Small intestine (tissue), 16 donors: ENCODE measurements around the gene AP4M1. TPM values are rescaled to one million over a fixed set of nuclear protein-coding genes. Genes with fewer than 3 reads are reported as not detected.
A peak's percentile ranks its signal among the peaks of the same experiment; 100 is the strongest.

ENCODE experiments used
- DNase-seq, 2 donors: peaks; one replicate each; pipeline versions ENCODE4 v3.0.0 to v3.0.0-alpha.2; 2013
- FAIRE-seq: peaks from 2 replicates; lab custom pipeline; 2012; peaks lifted over from hg19 to GRCh38; lab: Jason Lieb, UNC
- H3K27ac ChIP-seq, 3 donors: one replicate each; pipeline ENCODE4 v1.5.1; 2013; ENCODE audit warnings: low read length in 2 of 3, mild to moderate bottlenecking in 2 of 3, control low read depth in 1 of 3, inconsistent platforms in 1 of 3, low read depth in 1 of 3, moderate library complexity in 1 of 3
- H3K27me3 ChIP-seq, 3 donors: one replicate each; pipeline ENCODE4 v1.6.1; 2013; ENCODE audit warnings: low read length in 3 of 3, inconsistent platforms in 1 of 3; ENCODE audit not compliant: control insufficient read depth in 3 of 3, insufficient read depth in 3 of 3
- H3K36me3 ChIP-seq, 3 donors: one replicate each; pipeline ENCODE4 v1.6.1; 2013; ENCODE audit warnings: low read length in 3 of 3, inconsistent platforms in 1 of 3, low read depth in 1 of 3, mild to moderate bottlenecking in 1 of 3, moderate library complexity in 1 of 3; ENCODE audit not compliant: control insufficient read depth in 3 of 3, insufficient read depth in 2 of 3
- H3K4me1 ChIP-seq, 3 donors: one replicate each; pipeline ENCODE4 v1.6.1; 2013; ENCODE audit warnings: low read length in 2 of 3, inconsistent platforms in 1 of 3, low read depth in 1 of 3, mild to moderate bottlenecking in 1 of 3, moderate library complexity in 1 of 3; ENCODE audit not compliant: control insufficient read depth in 3 of 3, insufficient read depth in 2 of 3
- H3K4me3 ChIP-seq, 3 donors: one replicate each; pipeline ENCODE4 v1.5.1; 2013; ENCODE audit warnings: low read length in 3 of 3, control low read depth in 1 of 3, inconsistent platforms in 1 of 3, low read depth in 1 of 3, mild to moderate bottlenecking in 1 of 3, moderate library complexity in 1 of 3
- H3K9me3 ChIP-seq, 2 donors: one replicate each; pipeline ENCODE4 v1.6.1; 2013; ENCODE audit warnings: low read depth in 1 of 2, low read length in 1 of 2; ENCODE audit not compliant: control insufficient read depth in 2 of 2, insufficient read depth in 1 of 2
- WGBS, 3 donors: extraction: QIAGEN DNeasy Blood & Tissue Kit; methylation state at CpG; one replicate each; pipeline ENCODE4 v1.1.7; 2013; 5-methylcytosine and 5-hydroxymethylcytosine counted together
- long read RNA-seq, 10 donors: transcript quantifications; one replicate each; lab custom pipeline, GENCODE V29; 2026
- polyA plus RNA-seq, 4 donors: library from polyadenylated mRNA; stranded (reverse) in 3 of 4; unstranded in 1 of 4; fragments of 200-250 nt in 3 of 4; fragments of 120-200 nt in 1 of 4; gene quantifications; one replicate each; pipeline versions ENCODE4 v1.2.1 to v1.2.3, GENCODE V29; 2013
- donor health status: healthy with polysubstance abuse.
- donor health status: control.
- donor health status: control.
- donor health status: Bipolar disorder and iron deficiency.
- donor health status: healthy.

The AP4M1 gene, protein sequence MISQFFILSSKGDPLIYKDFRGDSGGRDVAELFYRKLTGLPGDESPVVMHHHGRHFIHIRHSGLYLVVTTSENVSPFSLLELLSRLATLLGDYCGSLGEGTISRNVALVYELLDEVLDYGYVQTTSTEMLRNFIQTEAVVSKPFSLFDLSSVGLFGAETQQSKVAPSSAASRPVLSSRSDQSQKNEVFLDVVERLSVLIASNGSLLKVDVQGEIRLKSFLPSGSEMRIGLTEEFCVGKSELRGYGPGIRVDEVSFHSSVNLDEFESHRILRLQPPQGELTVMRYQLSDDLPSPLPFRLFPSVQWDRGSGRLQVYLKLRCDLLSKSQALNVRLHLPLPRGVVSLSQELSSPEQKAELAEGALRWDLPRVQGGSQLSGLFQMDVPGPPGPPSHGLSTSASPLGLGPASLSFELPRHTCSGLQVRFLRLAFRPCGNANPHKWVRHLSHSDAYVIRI
- 10 to 100 TPM; 14.9 to 20.6 (median 17.2) TPM for polyA plus RNA-seq
- long read RNA-seq, donor 1, transcript AP4M1-201 (15 exons, 1,817 nt): major isoform, 5 of 6 reads
- long read RNA-seq, donor 1, partial matches to known transcripts: 0 of 6 reads
- long read RNA-seq, donor 1, other reads (novel, unspliced or antisense): 0 of 6 reads
- long read RNA-seq, donor 2, partial matches to known transcripts: 0 of 3 reads
- long read RNA-seq, donor 2, other reads (novel, unspliced or antisense): 0 of 3 reads
- long read RNA-seq, donor 3, partial matches to known transcripts: 0 of 2 reads
- long read RNA-seq, donor 3, other reads (novel, unspliced or antisense): 0 of 2 reads
- long read RNA-seq, donor 4: 0 reads
- long read RNA-seq, donor 5, partial matches to known transcripts: 0 of 1 reads
- long read RNA-seq, donor 5, other reads (novel, unspliced or antisense): 0 of 1 reads
- long read RNA-seq, donor 6, partial matches to known transcripts: 0 of 4 reads
- long read RNA-seq, donor 6, other reads (novel, unspliced or antisense): 0 of 4 reads
- long read RNA-seq, donor 7, partial matches to known transcripts: 72 of 77 reads
- long read RNA-seq, donor 7, other reads (novel, unspliced or antisense): 0 of 77 reads
- long read RNA-seq, donor 8, partial matches to known transcripts: 0 of 1 reads
- long read RNA-seq, donor 8, other reads (novel, unspliced or antisense): 0 of 1 reads
- long read RNA-seq, donor 9, partial matches to known transcripts: 0 of 2 reads
- long read RNA-seq, donor 9, other reads (novel, unspliced or antisense): 0 of 2 reads
- long read RNA-seq, donor 10, partial matches to known transcripts: 0 of 3 reads
- long read RNA-seq, donor 10, other reads (novel, unspliced or antisense): 0 of 3 reads

GRCh38 chr7:100101016-100101862 lies at the start of gene AP4M1, which contains the start of gene MCM7:
Gene AP4M1, plus strand, starts transcription at chr7:100101643. Its CDS starts 72 bp downstream, at chr7:100101715.
Gene MCM7, minus strand, starts transcription at chr7:100101397. Its CDS starts 103 bp downstream, at chr7:100101294.
- H3K27ac ChIP-seq: peak within 1 kb of the TSS; percentile 63 to 98 (median 88)
- H3K36me3 ChIP-seq: peaks cover 13 to 70% (median 19%) of the 10 kb centered on the region in 3 donors
- no peaks in the 10 kb centered on the region for H3K27me3 ChIP-seq
- peaks cover 3 to 15% (median 9%) of the 10 kb centered on the region in 3 donors for H3K4me1 ChIP-seq
- H3K4me3 ChIP-seq: peak within 1 kb of the TSS; percentile 80 to 96 (median 89)
- WGBS, 3 donors: 0 to 1% (median 1%) methylated on average over 80 of the region's 80 CpGs
- no peak for FAIRE-seq
- no peaks in the 10 kb centered on the region for H3K9me3 ChIP-seq
- peak; percentile 99 for DNase-seq

DNA sequence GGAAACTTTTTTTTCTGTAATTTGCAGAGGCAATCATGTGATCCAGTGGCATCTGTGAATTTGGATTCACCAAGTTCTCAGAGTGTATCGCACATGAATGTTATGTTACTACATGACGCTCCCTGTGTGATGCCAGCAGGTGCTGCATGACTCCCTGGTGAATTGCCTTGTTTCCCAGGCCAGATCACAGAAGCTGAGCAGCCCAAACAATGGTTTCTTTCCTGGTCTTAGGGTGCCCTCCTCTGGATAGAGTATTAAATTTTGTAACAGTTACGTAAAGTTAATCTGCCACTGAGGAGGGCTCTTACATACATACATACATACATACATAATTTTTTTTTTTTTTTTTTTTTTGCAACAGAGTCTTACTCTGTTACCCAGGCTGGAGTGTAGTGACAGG lies 48.2 kb upstream of the AP4M1 start:
- peaks cover 0 to 11% (median 4%) of the 10 kb centered on the region in 3 donors for H3K4me1 ChIP-seq
- no peaks in the 10 kb centered on the region for H3K27me3 ChIP-seq
- H3K4me3 ChIP-seq: no peak overlapping the region
- no peak for FAIRE-seq
- WGBS, 3 donors: 11 to 42% (median 34%) methylated on average over 3 of the region's 3 CpGs
- H3K27ac ChIP-seq: no peak overlapping the region
- peaks cover 2 to 29% (median 2%) of the 10 kb centered on the region in 3 donors for H3K36me3 ChIP-seq
- peak; percentile 82 to 83 for DNase-seq
- no peaks in the 10 kb centered on the region for H3K9me3 ChIP-seq

GRCh38 chr7:100057006-100057405 lies 44.4 kb upstream of the AP4M1 start:
- DNase-seq (no peak), FAIRE-seq (no peak)
- Histone ChIP-seq H3K27ac (no peak overlapping the region), H3K4me1 (no peaks in the 10 kb centered on the region), H3K4me3 (no peak overlapping the region), H3K36me3 (peaks cover 4 to 48% (median 4%) of the 10 kb centered on the region in 3 donors), H3K9me3 (no peaks in the 10 kb centered on the region), H3K27me3 (no peaks in the 10 kb centered on the region)
- 95% methylated on average over 10 of the region's 10 CpGs for WGBS, 3 donors

DNA sequence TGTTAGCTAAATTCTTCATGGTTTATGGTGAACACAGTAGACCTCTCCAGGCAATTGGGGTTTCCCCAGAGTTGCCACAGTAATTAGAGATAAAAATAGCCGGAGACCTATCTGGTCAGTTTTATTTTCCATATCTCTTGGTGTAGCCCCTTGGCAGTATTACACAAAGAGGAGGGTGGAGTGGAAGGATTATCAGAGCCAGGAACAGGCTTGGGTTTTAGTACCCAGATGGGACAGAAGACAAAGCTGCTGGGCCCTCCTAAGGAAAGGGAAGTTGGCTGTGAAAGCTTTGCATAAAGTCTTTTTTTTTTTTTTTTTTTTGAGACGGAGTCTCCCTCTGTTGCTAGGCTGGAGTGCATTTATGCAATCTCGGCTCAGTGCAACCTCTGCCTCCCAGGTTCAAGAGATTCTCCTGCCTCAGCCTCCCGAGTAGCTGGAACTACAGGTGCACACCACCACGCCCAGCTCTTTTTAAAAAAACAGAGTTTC lies 42.1 kb upstream of the AP4M1 start:
- WGBS, 3 donors: 86 to 92% (median 88%) methylated on average over 5 of the region's 5 CpGs
- FAIRE-seq: no peak
- peaks cover 4 to 55% (median 8%) of the 10 kb centered on the region in 3 donors for H3K36me3 ChIP-seq

DNA sequence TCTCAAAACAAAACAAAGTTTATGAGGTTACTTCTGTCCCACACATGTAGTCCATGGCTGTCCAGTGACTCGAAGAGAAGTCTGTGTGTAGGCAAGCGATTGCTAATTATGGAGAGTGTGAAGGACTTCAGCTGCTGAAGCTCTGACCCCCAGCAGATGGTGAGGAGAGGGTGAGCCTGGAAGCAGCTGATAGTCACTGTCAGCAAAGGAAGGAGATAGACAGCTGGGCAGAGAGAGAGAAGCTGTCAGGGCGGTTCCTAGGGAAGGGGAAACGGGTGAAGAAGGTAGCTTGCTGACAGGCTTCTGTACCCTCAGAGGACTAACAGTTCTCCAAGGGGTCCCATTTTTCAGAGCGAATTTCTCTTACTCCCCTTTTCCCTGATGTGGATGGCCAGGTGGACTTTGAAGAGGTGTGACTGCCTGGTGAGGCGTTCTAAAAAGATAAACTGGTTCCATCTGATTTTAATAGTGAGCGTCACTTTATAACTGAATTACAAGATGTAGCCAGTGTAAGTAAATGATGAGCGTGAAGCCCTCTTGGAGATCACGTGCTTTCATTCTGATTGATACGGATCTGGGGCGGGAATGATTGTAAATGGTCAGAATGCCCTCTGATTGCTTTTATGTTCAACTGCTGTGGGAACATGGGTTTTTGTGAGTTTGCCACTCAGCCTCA lies 39.8 kb upstream of the AP4M1 start:
- no peak for DNase-seq
- H3K27ac ChIP-seq: no peak overlapping the region
- FAIRE-seq: no peak
- H3K27me3 ChIP-seq: no peaks in the 10 kb centered on the region
- 91 to 95% (median 92%) methylated on average over 11 of the region's 11 CpGs for WGBS, 3 donors
- no peaks in the 10 kb centered on the region for H3K4me1 ChIP-seq
- no peaks in the 10 kb centered on the region for H3K9me3 ChIP-seq
- H3K4me3 ChIP-seq: no peak overlapping the region
- H3K36me3 ChIP-seq: peaks cover 4 to 67% (median 8%) of the 10 kb centered on the region in 3 donors

More for the DNA sequence above, 42.1 kb upstream of the AP4M1 start:
- DNase-seq: no peak
- no peak overlapping the region for H3K4me3 ChIP-seq
- no peaks in the 10 kb centered on the region for H3K4me1 ChIP-seq
- no peak overlapping the region for H3K27ac ChIP-seq
- no peaks in the 10 kb centered on the region for H3K9me3 ChIP-seq
- H3K27me3 ChIP-seq: no peaks in the 10 kb centered on the region

DNA sequence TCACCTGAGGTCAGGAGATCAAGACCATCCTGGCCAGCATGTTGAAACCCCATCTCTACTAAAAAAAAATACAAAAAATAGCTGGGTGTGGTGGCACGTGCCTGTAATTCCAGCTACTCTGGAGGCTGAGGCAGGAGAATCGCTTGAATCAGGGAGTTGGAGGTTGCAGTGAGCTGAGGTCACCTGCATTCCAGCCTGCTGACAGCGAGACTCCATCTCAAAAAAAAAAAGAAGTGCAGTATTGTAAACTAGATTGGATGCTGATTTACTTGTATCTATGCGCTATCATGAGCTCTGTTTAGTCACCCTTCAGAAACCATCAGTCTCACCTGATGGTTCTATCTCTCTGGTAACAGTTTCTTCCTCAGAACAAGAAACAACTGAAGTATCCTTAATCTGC lies 38.1 kb upstream of the AP4M1 start:
- H3K4me3 ChIP-seq: no peak overlapping the region
- H3K27ac ChIP-seq: no peak overlapping the region
- FAIRE-seq (no peak), DNase-seq (no peak)
- H3K36me3 ChIP-seq: peaks cover 2 to 58% (median 6%) of the 10 kb centered on the region in 3 donors
- no peaks in the 10 kb centered on the region for H3K4me1 ChIP-seq
- H3K27me3 ChIP-seq: no peaks in the 10 kb centered on the region
- H3K9me3 ChIP-seq: no peaks in the 10 kb centered on the region
- 94 to 95% (median 95%) methylated on average over 4 of the region's 4 CpGs for WGBS, 3 donors

DNA sequence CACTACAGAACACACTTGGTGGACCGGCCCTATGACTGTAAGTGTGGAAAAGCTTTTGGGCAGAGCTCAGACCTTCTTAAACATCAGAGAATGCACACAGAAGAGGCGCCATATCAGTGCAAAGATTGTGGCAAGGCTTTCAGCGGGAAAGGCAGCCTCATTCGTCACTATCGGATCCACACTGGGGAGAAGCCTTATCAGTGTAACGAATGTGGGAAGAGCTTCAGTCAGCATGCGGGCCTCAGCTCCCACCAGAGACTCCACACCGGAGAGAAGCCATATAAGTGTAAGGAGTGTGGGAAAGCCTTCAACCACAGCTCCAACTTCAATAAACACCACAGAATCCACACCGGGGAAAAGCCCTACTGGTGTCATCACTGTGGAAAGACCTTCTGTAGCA lies 37.3 kb upstream of the AP4M1 start:
- Histone ChIP-seq H3K4me3 (no peak overlapping the region), H3K36me3 (peaks cover 2 to 62% (median 4%) of the 10 kb centered on the region in 3 donors), H3K27me3 (no peaks in the 10 kb centered on the region), H3K9me3 (peaks cover 0 to 3% of the 10 kb centered on the region in 2 donors), H3K4me1 (no peaks in the 10 kb centered on the region), H3K27ac (no peak overlapping the region)
- WGBS, 3 donors: 93 to 96% (median 95%) methylated on average over 9 of the region's 9 CpGs
- FAIRE-seq (no peak), DNase-seq (no peak)
